Measurements from ENCODE around the gene TSPAN11. TPM values are rescaled to one million over a fixed set of nuclear protein-coding genes. Genes with fewer than 3 reads are reported as not detected.

Gene TSPAN11
- total RNA-seq, 1 experiment from 2014 or later, result 4.6 TPM

GRCh38 chr12:31019976-31020375 lies 93.4 kb downstream of the TSPAN11 start:
- ChIA-PET CTCF (no interaction called here), POLR2A (no interaction called here)
- TF ChIP-seq ZNF281 (CRISPR knock-in tag; IDR thresholded peaks at IDR 0.05), result no peak
- no peak for TF ChIP-seq KAT7 (CRISPR knock-in tag; IDR thresholded peaks at IDR 0.05; ENCODE audit: borderline replicate concordance)
- no peak for TF ChIP-seq HMGXB4 (CRISPR knock-in tag; IDR thresholded peaks at IDR 0.05)
- TF ChIP-seq AR (CRISPR knock-in tag; IDR thresholded peaks at IDR 0.05), result no peak
- no peak for TF ChIP-seq SMAD3 (CRISPR knock-in tag; IDR thresholded peaks at IDR 0.05; ENCODE audit: borderline replicate concordance)
- TF ChIP-seq ZNF317 (CRISPR knock-in tag; IDR thresholded peaks at IDR 0.05; ENCODE audit: borderline replicate concordance, low read depth), result no peak
- no peak for TF ChIP-seq TEAD4 (CRISPR knock-in tag; IDR thresholded peaks at IDR 0.05)
- TF ChIP-seq ZBTB43 (CRISPR knock-in tag; IDR thresholded peaks at IDR 0.05), result no peak
- no peak for TF ChIP-seq JUN (CRISPR knock-in tag; IDR thresholded peaks at IDR 0.05)
- TF ChIP-seq SOX15 (CRISPR knock-in tag; IDR thresholded peaks at IDR 0.05), result no peak
- TF ChIP-seq ZBTB21 (CRISPR knock-in tag; IDR thresholded peaks at IDR 0.05; ENCODE audit: borderline replicate concordance), result no peak
- TF ChIP-seq RORB (CRISPR knock-in tag; IDR thresholded peaks at IDR 0.05), result no peak
- TF ChIP-seq ZNF512 (CRISPR knock-in tag; IDR thresholded peaks at IDR 0.05; ENCODE audit: borderline replicate concordance), result no peak
- no peak for TF ChIP-seq STAT6 (CRISPR knock-in tag; conservative IDR thresholded peaks at IDR 0.05; ENCODE audit: low read depth)
- TF ChIP-seq E2F1 (CRISPR knock-in tag; IDR thresholded peaks at IDR 0.05), result no peak
- no peak for TF ChIP-seq ATF6 (CRISPR knock-in tag; IDR thresholded peaks at IDR 0.05)
- TF ChIP-seq ZNF121 (CRISPR knock-in tag; IDR thresholded peaks at IDR 0.05), result no peak
- H3K9me3 Mint-ChIP-seq, result peaks cover 21% of the 10 kb centered on the region
- peaks cover 44% of the 10 kb centered on the region for H3K4me1 Mint-ChIP-seq
- peaks cover 14% of the 10 kb centered on the region for H3K36me3 Mint-ChIP-seq
- no peak for ATAC-seq
- no peak overlapping the region for H3K4me3 Mint-ChIP-seq
- no peaks in the 10 kb centered on the region; the same call in 1 of the 2 replicates for H3K27me3 Mint-ChIP-seq (ENCODE audit: low read depth)
- H3K27ac Mint-ChIP-seq, result no peak overlapping the region
- DNase-seq (ENCODE audit: low spot score), result no peak
